ENCODE data around the gene PTPRN2. TPM values are rescaled to one million over a fixed set of nuclear protein-coding genes. Genes with fewer than 3 reads are reported as not detected.
"Not testable (repeated sequence)": the region's sequence is repeated elsewhere in the genome, so short reads cannot be mapped to it uniquely, and the experiment has no call there.

PTPRN2 gene
- polyA plus RNA-seq, 1 experiment: 0.02 TPM

- ChIA-PET POLR2A (no interaction called here), CTCF (no interaction called here)
- TF ChIP-seq, protein P1, sequence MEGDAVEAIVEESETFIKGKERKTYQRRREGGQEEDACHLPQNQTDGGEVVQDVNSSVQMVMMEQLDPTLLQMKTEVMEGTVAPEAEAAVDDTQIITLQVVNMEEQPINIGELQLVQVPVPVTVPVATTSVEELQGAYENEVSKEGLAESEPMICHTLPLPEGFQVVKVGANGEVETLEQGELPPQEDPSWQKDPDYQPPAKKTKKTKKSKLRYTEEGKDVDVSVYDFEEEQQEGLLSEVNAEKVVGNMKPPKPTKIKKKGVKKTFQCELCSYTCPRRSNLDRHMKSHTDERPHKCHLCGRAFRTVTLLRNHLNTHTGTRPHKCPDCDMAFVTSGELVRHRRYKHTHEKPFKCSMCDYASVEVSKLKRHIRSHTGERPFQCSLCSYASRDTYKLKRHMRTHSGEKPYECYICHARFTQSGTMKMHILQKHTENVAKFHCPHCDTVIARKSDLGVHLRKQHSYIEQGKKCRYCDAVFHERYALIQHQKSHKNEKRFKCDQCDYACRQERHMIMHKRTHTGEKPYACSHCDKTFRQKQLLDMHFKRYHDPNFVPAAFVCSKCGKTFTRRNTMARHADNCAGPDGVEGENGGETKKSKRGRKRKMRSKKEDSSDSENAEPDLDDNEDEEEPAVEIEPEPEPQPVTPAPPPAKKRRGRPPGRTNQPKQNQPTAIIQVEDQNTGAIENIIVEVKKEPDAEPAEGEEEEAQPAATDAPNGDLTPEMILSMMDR (IDR thresholded peaks at IDR 0.05; ENCODE audit: low read depth, low read length): no peak
- Histone ChIP-seq H3K27me3 (ENCODE audit: control insufficient read depth, insufficient read depth, low read length) (no peaks in the 10 kb centered on the region), H3K27ac (ENCODE audit: low read depth, low read length) (no peak overlapping the region), H3K4me3 (ENCODE audit: low read depth, low read length) (no peak overlapping the region), H3K9me3 (ENCODE audit: control insufficient read depth, insufficient read depth, low read length) (peaks cover 62% of the 10 kb centered on the region)
- no peak for DNase-seq (ENCODE audit: low read depth, low spot score)
Measured at GRCh38 chr7:157729566-157729965, 858.1 kb downstream of the PTPRN2 start.

- Histone ChIP-seq H3K9me3 (ENCODE audit: control insufficient read depth, insufficient read depth, low read length) (peaks cover 70% of the 10 kb centered on the region), H3K27me3 (ENCODE audit: control insufficient read depth, insufficient read depth, low read length) (no peaks in the 10 kb centered on the region), H3K27ac (ENCODE audit: low read depth, low read length) (no peak overlapping the region), H3K4me3 (ENCODE audit: low read depth, low read length) (no peak overlapping the region)
- TF ChIP-seq, protein P1 (IDR thresholded peaks at IDR 0.05; ENCODE audit: low read depth, low read length): no peak
- no peak for DNase-seq (ENCODE audit: low read depth, low spot score)
- POLR2A ChIA-PET: no interaction called here
- CTCF ChIA-PET: no interaction called here
Measured at GRCh38 chr7:157727964-157728615, 859.5 kb downstream of the PTPRN2 start.

GRCh38 chr7:157726764-157727163 is 860.9 kb downstream of the PTPRN2 start:
- TF ChIP-seq, protein P1 (IDR thresholded peaks at IDR 0.05; ENCODE audit: low read depth, low read length): no peak
- Histone ChIP-seq H3K27me3 (ENCODE audit: control insufficient read depth, insufficient read depth, low read length) (no peaks in the 10 kb centered on the region), H3K9me3 (ENCODE audit: control insufficient read depth, insufficient read depth, low read length) (peaks cover 80% of the 10 kb centered on the region), H3K4me3 (ENCODE audit: low read depth, low read length) (no peak overlapping the region), H3K27ac (ENCODE audit: low read depth, low read length) (no peak overlapping the region)
- DNase-seq (ENCODE audit: low read depth, low spot score): no peak
- ChIA-PET CTCF (no interaction called here), POLR2A (no interaction called here)

GRCh38 chr7:157725312-157725711 is 862.3 kb downstream of the PTPRN2 start:
- CTCF ChIA-PET; H3K27me3 ChIP-seq (ENCODE audit: control insufficient read depth, insufficient read depth, low read length); H3K27ac ChIP-seq (ENCODE audit: low read depth, low read length); H3K4me3 ChIP-seq (ENCODE audit: low read depth, low read length); POLR2A ChIA-PET; DNase-seq (ENCODE audit: low read depth, low spot score): not testable (repeated sequence)
- peaks cover 82% of the 10 kb centered on the region for H3K9me3 ChIP-seq (ENCODE audit: control insufficient read depth, insufficient read depth, low read length)

DNA sequence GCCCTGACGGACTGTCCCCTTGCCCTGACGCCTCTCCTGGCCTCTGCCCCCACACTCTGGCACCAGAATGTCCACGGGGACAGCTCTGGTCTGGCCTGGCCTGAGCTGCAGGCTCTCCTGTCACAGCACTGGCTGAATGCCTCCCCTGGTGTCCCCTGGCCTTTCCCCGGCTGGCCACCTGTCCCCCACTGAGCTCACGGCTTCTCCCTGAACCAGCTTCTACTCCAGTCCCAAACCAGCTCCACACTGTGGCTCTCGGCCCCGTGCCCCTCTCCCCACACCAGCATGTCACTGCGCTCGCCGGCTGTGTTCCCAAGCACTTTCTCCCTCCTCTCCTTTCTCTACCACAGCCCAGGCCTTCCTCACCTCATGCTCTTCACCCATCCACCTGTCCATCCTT is 864.4 kb downstream of the PTPRN2 start:
- Histone ChIP-seq H3K9me3 (ENCODE audit: control insufficient read depth, insufficient read depth, low read length) (peaks cover 85% of the 10 kb centered on the region), H3K27me3 (ENCODE audit: control insufficient read depth, insufficient read depth, low read length) (no peaks in the 10 kb centered on the region), H3K4me3 (ENCODE audit: low read depth, low read length) (no peak overlapping the region), H3K27ac (ENCODE audit: low read depth, low read length) (no peak overlapping the region)
- TF ChIP-seq, protein P1 (IDR thresholded peaks at IDR 0.05; ENCODE audit: low read depth, low read length): no peak
- ChIA-PET CTCF (no interaction called here), POLR2A (no interaction called here)
- DNase-seq (ENCODE audit: low read depth, low spot score): no peak
